NCI-H2196 (cell line): Measurements from ENCODE around the gene TK2.
"Not testable (repeated sequence)": the region's sequence is repeated elsewhere in the genome, so short reads cannot be mapped to it uniquely, and the experiment has no call there.

Source experiments
- DNase-seq: peaks from one replicate; lab custom pipeline; 2025; ENCODE audit not compliant: unreplicated experiment; lab: John Stamatoyannopoulos, UW

The TK2 gene

DNA sequence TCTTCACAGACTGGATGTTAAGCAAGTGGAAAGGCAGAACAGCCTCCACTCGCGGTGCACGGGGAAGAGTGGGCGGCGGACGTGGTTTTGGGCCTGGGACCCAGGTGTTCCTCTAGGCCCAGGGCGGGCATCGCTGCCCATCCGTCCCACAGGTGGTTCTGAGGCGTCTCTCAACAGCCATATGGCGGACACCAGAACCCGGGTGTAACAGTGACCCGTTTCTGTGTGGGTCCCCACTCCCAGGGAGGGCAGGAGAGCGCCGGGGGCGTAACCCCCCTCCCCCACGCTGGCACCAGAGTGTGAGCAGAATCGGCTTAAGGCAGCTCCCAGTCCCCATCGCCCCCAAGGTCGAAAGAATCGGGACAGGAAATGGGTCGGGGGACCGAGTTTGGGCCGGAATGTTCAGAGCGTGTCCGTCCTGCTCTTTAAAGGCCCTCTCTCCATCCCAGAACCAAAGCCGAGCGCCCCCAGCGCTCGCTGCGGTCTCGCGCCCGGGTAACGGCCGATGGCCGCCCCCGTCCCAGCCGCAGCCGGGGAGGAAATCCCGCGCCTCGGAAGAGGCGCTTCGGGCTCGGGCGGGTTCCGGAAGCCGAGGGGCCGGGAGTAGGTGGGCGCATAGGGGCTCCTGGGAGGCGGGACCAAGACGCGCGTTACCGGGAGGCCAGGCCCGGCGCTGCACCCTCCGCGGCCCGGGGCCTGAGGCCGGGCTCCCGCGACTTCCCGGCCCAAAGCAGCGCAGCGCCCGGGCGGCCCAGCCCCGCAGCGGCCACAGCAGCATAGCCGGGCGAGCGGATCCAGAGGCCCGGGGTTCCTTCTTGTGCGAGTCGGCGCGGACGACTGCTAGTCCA lies at the start of gene TK2:
Gene TK2, minus strand, starts transcription at position 839 of the 848 bp plus-strand sequence. Its CDS starts 61 bp downstream, at position 778.
- no peak for DNase-seq

DNA sequence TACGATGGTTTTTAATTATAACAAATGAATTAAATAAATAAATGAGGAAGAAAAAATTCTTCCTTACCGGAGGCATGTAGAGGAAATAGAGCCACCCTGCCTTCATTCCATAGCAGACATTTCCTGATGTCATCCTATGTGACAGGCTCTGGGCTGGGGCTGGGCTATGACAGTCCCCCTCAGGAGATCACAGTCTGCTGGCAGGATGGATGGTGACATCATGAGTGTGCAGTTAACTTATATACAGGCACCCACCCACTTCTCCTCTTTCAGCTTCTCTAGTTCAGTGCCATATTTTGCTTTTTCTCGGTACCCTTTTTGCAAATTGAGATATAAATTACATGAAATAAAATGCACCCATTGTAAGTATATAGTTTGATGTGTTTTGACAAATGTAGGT lies 48.2 kb upstream of the TK2 start:
- no peak for DNase-seq

DNA sequence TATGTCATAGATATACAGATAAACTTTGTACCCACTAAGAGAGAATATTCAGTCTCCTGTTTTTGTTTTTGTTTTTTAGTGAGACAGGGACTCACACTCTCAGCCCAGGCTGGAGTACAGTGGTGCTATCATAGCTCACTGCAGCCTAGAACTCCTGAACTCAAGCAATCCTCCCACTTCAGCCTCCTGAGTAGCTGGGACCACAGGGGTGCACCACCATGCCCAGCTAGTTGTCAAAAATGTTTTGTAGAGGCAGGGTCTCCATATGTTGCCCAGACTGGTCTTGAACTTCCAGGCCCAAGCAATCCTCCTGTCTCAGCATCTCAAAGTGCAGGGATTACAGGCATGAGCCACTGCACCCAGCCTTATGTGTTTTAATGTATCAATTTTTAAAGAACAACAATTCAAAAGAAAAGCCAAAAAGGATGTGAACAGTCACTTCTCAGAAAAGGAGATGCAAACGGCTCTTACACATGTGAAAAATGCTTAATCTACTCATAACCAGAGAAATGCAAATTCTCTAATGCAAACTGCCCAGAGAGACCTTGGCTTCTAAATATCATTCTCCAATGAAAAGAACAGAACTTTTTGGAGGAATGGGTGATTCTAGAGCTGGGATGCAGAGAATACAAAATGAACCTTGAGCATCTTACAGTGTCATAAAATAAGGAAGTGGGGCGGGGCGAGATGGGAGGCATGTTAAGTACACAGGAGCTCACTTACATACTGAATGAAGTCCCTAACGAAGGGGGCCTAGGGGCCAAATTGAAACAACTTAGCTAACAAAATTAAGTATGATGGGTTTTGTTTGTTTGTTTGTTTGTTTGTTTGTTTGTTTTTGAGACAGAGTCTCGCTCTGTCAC lies 47.3 kb upstream of the TK2 start:
- no peak for DNase-seq

DNA sequence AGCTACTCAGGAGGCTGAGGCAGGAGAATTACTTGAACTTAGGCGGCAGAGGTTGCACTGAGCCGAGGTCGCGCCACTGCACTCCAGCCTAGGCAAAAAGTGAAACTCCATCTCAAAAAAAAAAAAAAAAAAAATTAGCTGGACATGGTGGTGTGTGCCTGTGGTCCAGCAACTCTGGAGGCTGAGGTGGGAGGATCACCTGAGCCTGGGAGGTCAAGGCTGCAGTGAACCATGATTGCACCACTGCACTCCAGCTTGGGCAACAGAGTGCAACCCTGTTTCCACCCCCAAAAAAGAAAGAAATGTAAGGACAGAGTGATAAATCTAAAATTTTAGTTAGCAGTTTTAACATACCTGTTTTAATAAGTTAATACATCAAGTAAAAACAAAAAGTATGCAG lies 46.6 kb upstream of the TK2 start:
- DNase-seq = not testable (repeated sequence)

DNA sequence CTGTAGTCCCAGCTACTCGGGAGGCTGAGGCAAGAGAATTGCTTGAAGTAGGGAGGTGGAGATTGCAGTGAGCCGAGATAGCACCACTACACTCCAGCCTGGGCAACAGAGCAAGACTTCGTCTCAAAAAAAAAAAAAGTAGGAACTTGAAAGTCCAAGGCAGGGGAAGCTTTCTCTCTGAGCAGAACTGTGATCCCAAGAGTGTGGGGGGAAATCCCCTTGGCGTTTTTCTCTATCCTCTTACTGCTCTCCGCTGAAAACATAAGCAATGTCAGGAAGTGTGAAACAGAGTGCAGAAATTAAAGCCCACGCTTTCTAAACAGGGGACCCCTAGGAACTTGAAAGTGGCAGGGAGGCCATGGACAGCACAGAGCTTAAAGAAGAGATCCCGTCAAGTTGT lies 44.8 kb upstream of the TK2 start:
- DNase-seq = no peak

DNA sequence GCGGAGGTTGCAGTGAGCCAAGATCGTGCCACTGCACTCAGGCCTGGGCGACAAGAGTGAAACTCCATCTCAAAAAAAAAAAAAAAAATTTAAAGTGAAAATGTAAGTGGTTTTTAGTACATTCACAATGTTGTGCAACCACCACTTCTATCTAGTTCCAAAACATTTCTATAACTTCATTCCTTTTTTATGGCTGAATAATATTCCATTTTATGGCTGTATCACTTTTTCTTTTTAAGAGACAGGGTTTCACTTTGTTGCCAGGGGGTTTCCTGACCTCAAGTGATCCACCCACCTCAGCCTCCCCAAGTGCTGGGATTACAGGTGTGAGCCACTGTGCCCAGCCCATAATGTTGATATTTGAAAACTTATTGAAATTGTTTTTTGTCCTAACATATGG lies 42.9 kb upstream of the TK2 start:
- DNase-seq = no peak

DNA sequence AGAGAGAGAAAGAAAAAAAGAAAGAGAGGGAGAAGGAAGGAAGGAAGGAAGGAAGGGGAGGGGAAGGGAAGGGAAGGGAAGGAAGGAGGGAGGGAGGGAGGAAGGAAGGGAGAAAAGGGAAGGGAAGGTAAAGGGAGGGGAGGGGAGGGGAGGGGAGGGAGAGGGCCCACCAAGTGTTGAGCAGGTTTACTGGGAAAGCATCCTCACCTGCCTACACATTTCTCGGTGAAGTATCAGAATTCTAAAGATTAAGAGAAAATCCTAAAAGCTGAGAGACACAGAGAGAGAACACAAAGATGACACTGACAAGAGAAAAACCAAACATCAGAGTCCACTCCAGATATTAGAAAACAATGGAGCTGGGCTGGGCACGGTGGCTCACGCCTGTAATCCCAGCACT lies 42.3 kb upstream of the TK2 start:
- no peak for DNase-seq

DNA sequence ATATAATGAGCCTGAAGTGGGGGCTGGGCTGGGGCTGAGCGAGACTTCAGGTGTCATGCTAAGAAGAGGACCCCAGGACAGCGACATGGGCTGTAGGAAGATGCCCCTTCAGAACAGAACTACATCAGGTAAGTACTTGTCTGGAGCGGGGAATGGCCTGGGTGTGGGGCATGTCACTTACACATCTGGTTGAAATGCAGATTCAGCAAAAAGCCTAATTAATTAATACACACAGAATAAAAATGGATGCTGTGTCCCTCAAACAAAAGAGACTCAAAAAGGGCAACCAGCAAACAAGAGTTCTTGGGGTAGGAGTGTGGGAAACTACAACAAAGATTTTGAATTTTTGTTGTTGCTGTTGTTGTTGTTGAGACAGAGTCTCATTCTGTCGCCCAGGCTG lies 41.1 kb upstream of the TK2 start:
- no peak for DNase-seq

DNA sequence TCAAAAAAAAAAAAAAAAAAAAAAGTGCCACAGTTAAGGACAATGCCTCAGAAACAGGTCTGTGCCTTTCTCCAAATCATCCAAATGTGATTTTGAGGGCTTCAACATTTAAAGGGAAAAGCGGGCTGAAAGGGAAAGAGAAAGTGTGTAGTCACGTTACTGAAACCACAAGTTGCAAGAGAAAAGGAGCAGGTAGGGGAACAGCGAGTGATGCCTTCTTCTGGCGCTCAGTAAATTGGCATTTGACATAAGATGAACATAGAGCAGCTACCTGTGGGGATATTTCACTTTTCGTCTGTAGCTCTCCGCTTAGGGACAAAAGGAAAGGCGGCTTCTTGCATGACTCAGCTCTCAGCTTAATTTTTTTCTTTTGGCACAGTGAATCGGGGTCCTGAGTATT lies 40.4 kb upstream of the TK2 start:
- DNase-seq = no peak

DNA sequence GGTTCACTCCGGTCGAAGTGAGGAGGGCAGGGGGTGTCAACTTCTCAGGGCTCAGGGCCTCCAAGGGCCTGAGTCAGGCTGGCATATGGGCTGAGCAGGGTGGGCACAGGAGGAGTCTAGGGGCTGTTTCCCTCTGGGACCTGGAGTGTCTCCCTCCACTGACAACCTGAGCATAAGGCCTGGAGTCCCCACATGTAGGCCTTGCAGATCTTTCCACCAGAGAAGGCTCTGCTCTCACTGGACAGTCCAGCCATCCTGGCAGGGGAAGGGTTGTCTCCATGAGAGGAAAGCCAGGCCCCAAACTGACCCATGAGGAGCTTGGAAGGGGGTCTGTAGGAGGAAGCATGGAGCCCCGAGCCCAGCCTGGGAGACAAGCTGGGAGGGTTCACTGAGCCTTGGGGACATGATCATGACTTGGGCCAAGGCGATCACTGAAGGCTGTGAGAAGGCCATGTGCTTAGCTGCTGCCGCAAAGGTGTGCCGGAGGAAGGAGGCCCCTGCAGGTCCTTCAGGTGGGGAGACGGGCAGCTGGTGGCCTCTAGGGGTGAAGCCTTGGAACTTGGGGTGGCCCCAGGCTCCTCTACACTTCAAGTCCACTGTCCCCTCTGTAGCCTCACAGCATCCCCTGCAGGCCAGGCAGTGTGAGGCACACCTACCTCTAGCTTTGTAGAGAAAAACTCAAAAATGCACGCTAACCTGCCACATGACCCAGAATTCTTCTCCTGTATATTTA lies 39.2 kb upstream of the TK2 start:
- no peak for DNase-seq

DNA sequence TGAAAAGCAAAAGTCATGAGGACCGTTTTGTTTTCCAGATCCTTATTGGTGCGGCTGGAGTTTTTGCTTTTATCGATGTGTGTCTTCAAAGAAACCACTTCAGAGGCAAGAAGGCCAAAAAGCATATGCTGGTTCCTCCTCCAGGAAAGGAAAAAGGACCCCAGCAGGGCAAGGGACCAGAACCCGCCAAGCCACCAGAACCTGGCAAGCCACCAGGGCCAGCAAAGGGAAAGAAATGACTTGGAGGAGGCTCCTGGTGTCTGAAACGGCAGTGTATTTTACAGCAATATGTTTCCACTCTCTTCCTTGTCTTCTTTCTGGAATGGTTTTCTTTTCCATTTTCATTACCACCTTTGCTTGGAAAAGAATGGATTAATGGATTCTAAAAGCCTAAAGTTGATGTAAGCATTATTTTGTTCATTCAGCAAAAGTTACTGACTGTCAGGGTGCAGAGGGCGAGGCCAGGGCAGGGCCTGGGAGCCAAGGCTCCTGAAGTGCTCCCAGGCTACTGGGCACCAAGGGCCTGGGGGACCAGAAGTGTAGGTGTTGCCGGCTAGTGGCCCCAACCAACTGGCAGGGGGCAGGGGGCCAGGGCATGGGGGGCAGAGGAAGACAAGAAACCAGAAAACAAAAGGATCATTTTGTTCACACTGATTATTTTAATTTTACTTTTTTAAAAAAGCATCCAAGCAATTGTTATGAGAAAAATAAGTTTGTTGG lies 38.1 kb upstream of the TK2 start:
- DNase-seq = no peak

DNA sequence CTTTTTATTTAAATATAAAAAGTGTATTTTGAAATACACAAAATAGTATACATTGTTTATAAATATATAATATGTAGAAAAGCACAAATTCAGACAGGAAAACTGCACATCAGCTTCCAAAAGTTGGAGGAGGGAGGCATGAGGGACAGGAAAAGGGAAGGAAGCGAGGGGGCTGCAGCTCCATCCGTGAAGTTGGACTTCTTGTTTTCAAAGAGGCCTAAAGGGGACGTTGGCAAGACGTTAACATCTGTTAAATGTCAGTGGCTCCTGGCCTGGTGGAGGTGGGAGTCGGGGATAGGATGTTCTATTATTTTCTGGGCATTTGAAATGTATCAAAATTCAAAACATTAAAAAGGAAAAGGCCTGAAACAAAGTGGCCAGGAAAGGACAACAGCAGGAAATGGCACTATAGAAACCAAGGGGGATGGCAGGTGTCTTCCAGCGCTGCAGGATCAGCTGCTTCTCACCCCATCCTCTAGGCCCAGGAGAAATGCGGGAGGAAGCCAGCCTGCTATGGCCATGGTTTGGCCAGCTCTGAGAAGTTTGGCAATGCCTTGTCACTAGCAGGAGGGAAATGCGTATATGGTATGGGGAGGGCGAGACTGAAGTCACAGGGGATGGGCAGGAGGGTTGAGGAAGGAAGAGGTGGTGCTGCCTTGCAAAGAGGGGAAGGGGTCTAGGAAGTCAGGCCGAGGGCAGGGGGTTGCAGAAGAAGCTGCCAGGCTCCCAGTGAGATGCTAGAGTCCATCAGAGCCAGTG lies 35.7 kb upstream of the TK2 start:
- no peak for DNase-seq

DNA sequence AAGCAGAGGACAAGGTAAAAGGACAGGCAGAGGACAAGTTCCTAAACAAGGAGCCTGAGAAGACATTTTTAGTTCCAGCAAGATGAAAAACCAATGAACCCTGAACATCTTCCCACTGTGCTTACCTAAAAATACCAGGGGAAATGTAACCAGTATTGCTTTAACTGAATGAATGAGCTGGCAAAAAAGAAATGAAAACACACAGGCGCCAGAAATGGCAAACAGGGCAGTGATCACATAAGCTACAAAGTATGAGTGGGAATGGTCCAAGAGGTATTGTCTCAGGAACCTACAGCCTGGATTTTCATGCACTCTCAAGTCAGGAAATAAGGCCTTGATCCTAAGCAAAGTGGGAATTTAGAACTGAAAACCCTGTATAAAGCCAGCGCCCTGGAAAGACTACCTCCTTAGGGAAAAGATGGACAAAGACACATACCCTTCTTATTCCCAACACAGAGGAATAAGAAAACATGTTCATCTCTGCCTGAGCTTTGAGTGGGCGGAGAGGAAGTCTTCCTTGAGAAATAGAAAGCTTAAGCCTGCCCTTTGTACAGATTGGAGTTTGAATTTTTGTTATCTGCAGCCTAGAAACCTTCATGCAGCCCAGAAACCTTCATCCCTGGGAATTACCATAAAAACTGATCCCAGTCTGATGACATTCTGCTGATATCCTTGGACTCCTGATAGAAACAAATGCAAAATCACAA lies 31.5 kb upstream of the TK2 start:
- DNase-seq = no peak

DNA sequence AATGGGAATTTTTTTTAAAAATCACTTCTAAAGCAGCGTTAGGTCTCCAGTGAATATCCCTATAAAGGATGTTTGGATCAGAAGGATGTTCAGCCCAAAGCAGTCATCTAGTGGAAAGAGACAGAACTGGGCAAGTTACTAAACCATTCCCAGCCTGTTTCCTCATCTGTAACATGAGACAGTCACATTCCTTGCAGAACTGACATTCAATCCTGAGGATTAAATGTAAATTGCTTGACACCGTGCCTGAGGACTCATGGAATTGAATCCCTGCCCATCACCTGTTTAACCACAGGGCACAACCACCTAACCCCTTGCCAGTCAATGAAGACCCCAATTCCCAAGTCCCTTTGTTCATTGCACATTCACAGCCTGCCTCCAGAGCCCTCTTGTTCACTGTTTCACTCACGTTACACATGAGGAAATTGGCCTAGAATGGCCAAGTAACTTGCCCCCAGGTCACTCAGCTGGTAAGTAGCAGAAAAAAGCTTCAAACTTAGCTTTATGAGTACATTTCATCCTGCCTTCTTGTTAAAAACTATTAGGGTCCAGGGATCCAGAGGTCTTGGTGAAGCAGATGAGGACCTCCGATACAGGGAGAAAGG lies 30.8 kb upstream of the TK2 start:
- DNase-seq = no peak

DNA sequence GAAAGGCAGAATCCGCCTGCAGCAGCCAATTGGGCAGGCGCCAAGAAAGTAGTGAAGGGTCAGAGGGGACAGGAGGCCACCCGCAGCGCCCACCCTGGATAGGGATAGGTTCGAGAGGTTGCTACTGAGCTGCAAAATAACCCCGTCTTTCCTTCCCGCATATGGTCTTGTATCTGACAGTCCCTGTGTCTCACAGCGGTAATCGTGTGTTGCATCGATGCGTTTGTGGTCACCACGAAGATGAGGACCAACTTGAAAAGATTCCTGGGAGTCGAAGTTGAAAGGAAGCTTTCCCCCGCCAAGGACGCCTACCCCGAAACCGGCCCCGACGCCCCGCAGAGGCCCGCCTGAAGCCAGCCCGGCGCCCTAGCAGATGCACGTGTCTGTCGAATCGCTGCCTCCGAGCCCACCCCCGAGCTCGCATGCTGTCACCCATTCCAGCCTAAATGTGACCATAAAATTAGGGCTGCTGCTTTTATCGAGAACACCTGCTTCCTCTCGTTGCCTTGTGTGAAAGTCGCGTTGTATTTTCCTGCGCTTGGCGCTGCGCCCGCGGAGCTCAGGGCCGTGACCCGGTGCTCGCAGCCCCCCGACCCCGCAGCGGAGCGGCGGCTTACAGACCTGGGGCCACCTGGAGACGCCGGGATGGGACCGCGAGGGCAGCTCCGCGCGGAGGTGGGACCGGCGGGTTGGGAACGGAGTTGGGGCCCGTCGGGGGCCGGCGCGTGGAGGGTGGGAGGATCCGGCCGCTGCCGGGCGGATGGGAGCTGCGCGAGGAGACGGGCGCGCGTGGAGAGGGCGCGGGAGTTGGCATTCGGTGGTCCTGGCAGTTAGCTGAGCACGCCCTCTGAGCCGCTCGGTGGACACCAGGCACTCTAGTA lies 29.0 kb upstream of the TK2 start, which contains the start of gene CMTM2:
Gene CMTM2, plus strand, starts transcription at position 813 of the 881 bp plus-strand sequence. CDS start 145 bp downstream, outside the sequence.
- no peak for DNase-seq

DNA sequence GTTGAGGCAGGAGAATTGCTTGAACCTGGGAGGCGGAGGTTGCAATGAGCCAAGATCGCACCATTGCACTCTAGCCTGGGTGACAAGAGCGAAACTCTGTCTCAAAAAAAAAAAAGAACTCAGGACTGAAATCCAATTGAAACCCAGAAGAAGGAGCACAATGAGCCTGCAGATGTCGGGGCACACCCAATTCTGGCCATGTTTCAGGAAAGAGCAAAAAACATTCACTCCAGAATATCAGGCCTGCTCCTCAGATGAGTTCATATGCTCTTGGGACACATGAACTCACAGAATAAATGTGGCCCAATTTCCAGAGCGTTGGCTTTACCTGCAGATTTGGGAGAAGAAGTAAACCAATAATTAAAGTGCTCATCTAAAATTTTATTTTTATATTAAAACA lies 26.4 kb upstream of the TK2 start:
- DNase-seq = no peak

DNA sequence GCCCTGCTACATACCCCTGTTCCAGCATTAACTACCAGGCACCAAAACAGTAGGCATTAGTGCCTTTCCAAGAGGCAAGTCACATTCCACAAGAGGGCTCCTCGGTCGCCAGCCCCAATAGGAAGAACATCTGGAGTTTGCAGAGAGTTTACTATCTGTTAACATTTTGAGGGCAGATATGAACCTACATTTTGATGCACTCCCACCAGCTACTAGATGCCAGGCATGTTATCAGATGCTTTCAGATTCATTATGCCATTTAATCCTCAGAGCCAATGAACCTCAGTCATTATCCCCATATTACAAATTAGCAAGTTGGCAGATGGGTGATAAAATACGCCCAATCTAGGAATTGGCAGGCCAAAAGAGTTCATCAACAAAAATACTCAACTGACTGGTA lies 25.1 kb upstream of the TK2 start:
- DNase-seq = no peak

DNA sequence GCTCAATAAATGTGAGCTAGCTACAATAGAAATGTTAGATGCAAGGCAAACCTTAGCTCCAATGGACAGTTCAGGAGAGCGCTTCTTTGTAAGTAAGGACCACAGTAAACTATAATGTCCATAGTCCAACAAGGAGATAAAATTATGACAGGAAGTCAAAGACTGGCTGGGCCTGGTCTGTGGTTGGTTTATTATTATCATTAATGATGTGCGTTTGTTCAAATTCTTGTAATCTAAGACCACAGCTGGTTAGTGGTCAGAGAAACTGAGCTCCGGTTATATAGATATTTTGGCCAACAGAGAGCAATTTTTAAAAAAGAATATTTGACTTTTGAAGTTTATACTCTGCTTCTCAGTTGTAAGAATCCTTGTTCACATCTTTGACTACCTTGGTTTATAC lies 24.6 kb upstream of the TK2 start:
- no peak for DNase-seq
